Tibial nerve (tissue), 4 donors: Measurements from ENCODE around the gene PRR11. TPM values are rescaled to one million over a fixed set of nuclear protein-coding genes. Genes with fewer than 3 reads are reported as not detected.

Experiments used
- DNase-seq, 2 donors: peaks; one replicate each; pipeline ENCODE4 v3.0.0-alpha.2; 2019; ENCODE audit warnings: low spot score in 2 of 2
- H3K27ac ChIP-seq, 4 donors: fragments of 200-600 bp; sonication (generic) in 3 of 4; one replicate each; pipeline ENCODE4 v1.5.1; 2017 to 2019; ENCODE audit warnings: mild to moderate bottlenecking in 1 of 4
- H3K27me3 ChIP-seq, 2 donors: fragments of 200-600 bp; sonication (generic) in 1 of 2; one replicate each; pipeline versions ENCODE4 v1.5.1 to v1.6.0; 2017 to 2019
- H3K36me3 ChIP-seq, 3 donors: fragments of 200-600 bp; sonication (generic); one replicate each; pipeline ENCODE4 v1.5.1; 2018 to 2019
- H3K4me1 ChIP-seq, 4 donors: fragments of 200-600 bp; sonication (generic) in 3 of 4; one replicate each; pipeline ENCODE4 v1.5.1; 2017 to 2019
- H3K4me3 ChIP-seq, 4 donors: fragments of 200-600 bp; sonication (generic) in 3 of 4; one replicate each; pipeline ENCODE4 v1.5.1; 2017 to 2019; ENCODE audit warnings: mild to moderate bottlenecking in 1 of 4, moderate library complexity in 1 of 4
- H3K9me3 ChIP-seq, 4 donors: fragments of 200-600 bp; sonication (generic) in 3 of 4; one replicate each; pipeline ENCODE4 v1.5.1; 2017 to 2019
- EP300 ChIP-seq, 2 donors: sonication (generic); formaldehyde crosslinking; IDR thresholded peaks; one replicate each; pipeline ENCODE4 v1.6.1; 2017; ENCODE audit warnings: antibody characterized with exemption in 2 of 2, mild to moderate bottlenecking in 1 of 2
- POLR2A ChIP-seq, 2 donors: fragments of 450-650 bp; IDR thresholded peaks; one replicate each; pipeline ENCODE4 v1.6.1; 2017; ENCODE audit warnings: antibody characterized with exemption in 2 of 2, mild to moderate bottlenecking in 2 of 2, moderate library complexity in 2 of 2
- WGBS, 2 donors: methylation state at CpG; one replicate each; pipeline ENCODE4 v1.1.5; 2018; 5-methylcytosine and 5-hydroxymethylcytosine counted together
- total RNA-seq, 4 donors: library from RNA; depleted of rRNA; stranded (reverse); fragments of >200 nt; gene quantifications; one replicate each; pipeline ENCODE4 v1.1.0, GENCODE V29; 2016
- TF ChIP-seq, protein P1 (sequence below), 5 experiments: fragments of 200-600 bp in 3 of 5; fragments of 450-650 bp in 2 of 5; sonication (generic) in 3 of 5; IDR thresholded peaks; one replicate each; pipeline ENCODE4 v1.5.1; 2016 to 2019; ENCODE audit warnings: antibody characterized with exemption in 5 of 5, mild to moderate bottlenecking in 3 of 5, moderate library complexity in 2 of 5

Gene PRR11
- total RNA-seq, 4 donors from 2014 or later: 0.66 to 44.4 (median 0.84) TPM

- Histone ChIP-seq H3K27ac (no peak overlapping the region), H3K4me3 (no peak overlapping the region), H3K27me3 (no peaks in the 10 kb centered on the region), H3K4me1 (no peaks in the 10 kb centered on the region), H3K36me3 (no peaks in the 10 kb centered on the region), H3K9me3 (no peaks in the 10 kb centered on the region)
- WGBS, 2 donors: 91 to 92% methylated on average over 4 of the region's 4 CpGs
- TF ChIP-seq, protein P1, sequence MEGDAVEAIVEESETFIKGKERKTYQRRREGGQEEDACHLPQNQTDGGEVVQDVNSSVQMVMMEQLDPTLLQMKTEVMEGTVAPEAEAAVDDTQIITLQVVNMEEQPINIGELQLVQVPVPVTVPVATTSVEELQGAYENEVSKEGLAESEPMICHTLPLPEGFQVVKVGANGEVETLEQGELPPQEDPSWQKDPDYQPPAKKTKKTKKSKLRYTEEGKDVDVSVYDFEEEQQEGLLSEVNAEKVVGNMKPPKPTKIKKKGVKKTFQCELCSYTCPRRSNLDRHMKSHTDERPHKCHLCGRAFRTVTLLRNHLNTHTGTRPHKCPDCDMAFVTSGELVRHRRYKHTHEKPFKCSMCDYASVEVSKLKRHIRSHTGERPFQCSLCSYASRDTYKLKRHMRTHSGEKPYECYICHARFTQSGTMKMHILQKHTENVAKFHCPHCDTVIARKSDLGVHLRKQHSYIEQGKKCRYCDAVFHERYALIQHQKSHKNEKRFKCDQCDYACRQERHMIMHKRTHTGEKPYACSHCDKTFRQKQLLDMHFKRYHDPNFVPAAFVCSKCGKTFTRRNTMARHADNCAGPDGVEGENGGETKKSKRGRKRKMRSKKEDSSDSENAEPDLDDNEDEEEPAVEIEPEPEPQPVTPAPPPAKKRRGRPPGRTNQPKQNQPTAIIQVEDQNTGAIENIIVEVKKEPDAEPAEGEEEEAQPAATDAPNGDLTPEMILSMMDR (IDR thresholded peaks at IDR 0.05): no peak
- TF ChIP-seq EP300 (IDR thresholded peaks at IDR 0.05) (no peak), POLR2A (IDR thresholded peaks at IDR 0.05) (no peak)
- DNase-seq: no peak
These were observed 43.9 kb downstream of the PRR11 start for GRCh38 chr17:59199398-59199797.

- no peaks in the 10 kb centered on the region for H3K36me3 ChIP-seq
- TF ChIP-seq, protein P1 (IDR thresholded peaks at IDR 0.05): no peak
- TF ChIP-seq POLR2A (IDR thresholded peaks at IDR 0.05) (no peak), EP300 (IDR thresholded peaks at IDR 0.05) (no peak)
- DNase-seq: no peak
- H3K27me3 ChIP-seq: no peaks in the 10 kb centered on the region
- H3K9me3 ChIP-seq: no peaks in the 10 kb centered on the region
- H3K4me1 ChIP-seq: no peaks in the 10 kb centered on the region
- H3K27ac ChIP-seq: no peak overlapping the region
- H3K4me3 ChIP-seq: no peak overlapping the region
- WGBS, 2 donors: 83 to 94% methylated on average over 1 of the region's 1 CpG
These were observed 46.8 kb downstream of the PRR11 start for GRCh38 chr17:59202320-59202719.

- no peak overlapping the region for H3K4me3 ChIP-seq
- H3K27me3 ChIP-seq: no peaks in the 10 kb centered on the region
- H3K9me3 ChIP-seq: no peaks in the 10 kb centered on the region
- DNase-seq: no peak
- no peak overlapping the region for H3K27ac ChIP-seq
- H3K36me3 ChIP-seq: peaks cover 0 to 16% (median 0%) of the 10 kb centered on the region in 3 donors
- H3K4me1 ChIP-seq: peaks cover 0 to 16% (median 3%) of the 10 kb centered on the region in 4 donors
- TF ChIP-seq, protein P1 (IDR thresholded peaks at IDR 0.05): no peak
- no peak for TF ChIP-seq POLR2A (IDR thresholded peaks at IDR 0.05)
- no peak for TF ChIP-seq EP300 (IDR thresholded peaks at IDR 0.05)
- WGBS, 2 donors: 97 to 98% methylated on average over 16 of the region's 16 CpGs
These were observed 63.8 kb downstream of the PRR11 start for GRCh38 chr17:59219370-59219769.

GRCh38 chr17:59219992-59220327, 64.4 kb downstream of the PRR11 start:
- TF ChIP-seq POLR2A (IDR thresholded peaks at IDR 0.05) (no peak), EP300 (IDR thresholded peaks at IDR 0.05) (no peak)
- TF ChIP-seq, protein P1 (IDR thresholded peaks at IDR 0.05): no peak
- Histone ChIP-seq H3K27ac (peak overlapping the region in 2 of 4 donors; percentile 79 to 80), H3K36me3 (peaks cover 0 to 10% (median 0%) of the 10 kb centered on the region in 3 donors), H3K4me1 (peaks cover 0 to 15% (median 3%) of the 10 kb centered on the region in 4 donors), H3K9me3 (no peaks in the 10 kb centered on the region), H3K27me3 (no peaks in the 10 kb centered on the region), H3K4me3 (peak overlapping the region; percentile 66 to 97 (median 74))
- WGBS, 2 donors: 32% methylated on average over 6 to 7 of the region's 7 CpGs
- DNase-seq: no peak

DNA sequence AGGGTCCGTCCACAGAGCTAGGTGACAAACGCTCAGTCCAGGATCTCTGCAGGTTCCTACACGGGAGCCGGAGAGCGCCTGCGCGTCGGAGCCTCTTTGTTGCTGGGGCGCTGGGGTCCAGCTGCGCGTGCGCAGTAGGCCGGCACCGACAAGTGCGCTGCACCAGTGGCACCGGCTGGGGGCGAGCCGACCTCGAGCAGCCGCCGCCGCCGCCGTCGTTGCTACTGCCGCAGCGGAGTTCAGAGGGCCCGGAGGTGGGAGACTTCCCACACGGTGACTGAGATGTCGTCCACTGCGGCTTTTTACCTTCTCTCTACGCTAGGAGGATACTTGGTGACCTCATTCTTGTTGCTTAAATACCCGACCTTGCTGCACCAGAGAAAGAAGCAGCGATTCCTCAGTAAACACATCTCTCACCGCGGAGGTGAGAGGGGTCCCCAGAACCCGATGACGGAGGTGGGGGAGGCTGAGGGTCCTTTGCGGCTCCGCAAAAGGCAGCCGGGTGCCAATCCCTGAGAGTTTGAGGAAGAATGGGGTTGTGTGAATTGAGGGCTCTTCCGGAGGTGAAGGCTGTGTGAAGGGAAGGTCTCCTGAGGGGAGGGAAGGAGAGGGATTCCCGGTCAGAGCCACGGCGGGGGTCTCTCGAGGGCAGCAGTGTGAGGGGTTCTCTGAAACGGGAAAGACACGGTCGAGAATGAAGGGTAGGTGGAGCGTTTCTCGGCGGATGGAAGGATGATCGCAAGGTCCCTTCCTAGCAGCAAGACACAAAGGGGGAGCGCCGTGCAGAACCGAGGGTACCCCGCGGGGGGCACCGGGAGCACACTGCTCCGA, 65.0 kb downstream of the PRR11 start, which contains the start of gene GDPD1:
GDPD1 (plus strand) TSS at position 184 of the 831 bp plus-strand sequence; CDS start at position 283, 99 bp downstream.
- peak; percentile 82 to 84 for DNase-seq
- peaks cover 0 to 15% (median 3%) of the 10 kb centered on the region in 4 donors for H3K4me1 ChIP-seq
- peak within 1 kb of the TSS; percentile 66 to 97 (median 74) for H3K4me3 ChIP-seq
- peaks cover 0 to 8% (median 0%) of the 10 kb centered on the region in 3 donors for H3K36me3 ChIP-seq
- TF ChIP-seq EP300 (IDR thresholded peaks at IDR 0.05) (peak in 1 of 2 donors; percentile 53), POLR2A (IDR thresholded peaks at IDR 0.05) (no peak)
- TF ChIP-seq, protein P1 (IDR thresholded peaks at IDR 0.05): peak; percentile 64 to 89 (median 85)
- 0 to 1% methylated on average over 34 to 60 of the region's 60 CpGs for WGBS, 2 donors
- H3K9me3 ChIP-seq: no peaks in the 10 kb centered on the region
- H3K27me3 ChIP-seq: no peaks in the 10 kb centered on the region
- H3K27ac ChIP-seq: peak within 1 kb of the TSS in 3 of 4 donors; percentile 79 to 84 (median 80)
